GM12872 (cell line): ENCODE data around the gene SERINC5.

Source experiments
- TF ChIP-seq, protein P1 (sequence below): IDR thresholded peaks from 3 replicates; pipeline ENCODE4 v1.5.1; 2011; ENCODE audit warnings: low read depth, mild to moderate bottlenecking, low read length, moderate library complexity; ENCODE audit not compliant: insufficient read depth

SERINC5 gene

DNA sequence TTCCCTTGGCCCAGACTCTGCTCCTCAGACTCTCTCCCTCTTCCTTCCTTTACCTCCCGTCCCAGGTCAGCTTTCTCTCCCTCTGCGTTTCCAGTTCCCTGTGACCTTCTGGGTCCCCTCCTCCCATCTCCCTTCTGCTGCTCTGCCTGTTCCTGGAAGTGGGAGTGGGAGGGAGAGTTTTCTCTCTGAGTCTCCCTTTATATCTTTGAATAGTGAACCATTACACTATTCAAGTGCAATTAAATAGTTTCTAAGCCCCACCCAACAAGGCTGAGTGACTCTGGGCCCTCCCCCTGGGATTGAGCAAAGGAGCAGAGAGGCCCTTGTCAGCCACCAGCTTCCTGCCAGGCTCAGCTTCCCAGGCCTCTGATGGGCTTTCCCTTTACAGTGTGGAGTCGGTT is 185.9 kb downstream of the SERINC5 start:
- TF ChIP-seq, protein P1, sequence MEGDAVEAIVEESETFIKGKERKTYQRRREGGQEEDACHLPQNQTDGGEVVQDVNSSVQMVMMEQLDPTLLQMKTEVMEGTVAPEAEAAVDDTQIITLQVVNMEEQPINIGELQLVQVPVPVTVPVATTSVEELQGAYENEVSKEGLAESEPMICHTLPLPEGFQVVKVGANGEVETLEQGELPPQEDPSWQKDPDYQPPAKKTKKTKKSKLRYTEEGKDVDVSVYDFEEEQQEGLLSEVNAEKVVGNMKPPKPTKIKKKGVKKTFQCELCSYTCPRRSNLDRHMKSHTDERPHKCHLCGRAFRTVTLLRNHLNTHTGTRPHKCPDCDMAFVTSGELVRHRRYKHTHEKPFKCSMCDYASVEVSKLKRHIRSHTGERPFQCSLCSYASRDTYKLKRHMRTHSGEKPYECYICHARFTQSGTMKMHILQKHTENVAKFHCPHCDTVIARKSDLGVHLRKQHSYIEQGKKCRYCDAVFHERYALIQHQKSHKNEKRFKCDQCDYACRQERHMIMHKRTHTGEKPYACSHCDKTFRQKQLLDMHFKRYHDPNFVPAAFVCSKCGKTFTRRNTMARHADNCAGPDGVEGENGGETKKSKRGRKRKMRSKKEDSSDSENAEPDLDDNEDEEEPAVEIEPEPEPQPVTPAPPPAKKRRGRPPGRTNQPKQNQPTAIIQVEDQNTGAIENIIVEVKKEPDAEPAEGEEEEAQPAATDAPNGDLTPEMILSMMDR = no peak

DNA sequence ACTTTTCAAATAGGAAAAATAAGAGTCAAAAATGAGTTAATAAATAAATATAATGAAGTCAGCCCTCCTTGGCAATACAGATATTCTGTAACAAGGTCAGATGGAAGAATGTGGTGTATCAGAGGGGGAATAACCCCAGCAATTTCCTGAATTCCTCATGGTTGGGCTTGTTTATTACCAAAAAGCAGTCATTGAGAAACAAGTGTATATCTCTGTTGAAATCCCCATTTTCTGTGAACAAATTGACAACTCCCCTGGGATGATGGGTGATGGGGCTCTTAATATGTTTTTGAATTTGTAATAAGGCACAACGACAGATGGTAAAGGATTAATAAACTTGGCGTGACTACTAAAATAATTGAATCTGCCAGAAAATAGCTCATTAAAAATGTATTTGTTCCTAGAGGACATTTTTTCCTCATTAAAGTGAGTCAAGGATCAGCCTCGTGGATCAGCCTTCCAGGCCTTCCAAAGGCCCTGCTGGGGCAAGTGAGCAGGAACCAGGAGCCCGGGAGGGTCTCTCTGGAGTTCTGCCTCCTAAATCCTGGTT is 186.5 kb downstream of the SERINC5 start:
- TF ChIP-seq, protein P1 = no peak

DNA sequence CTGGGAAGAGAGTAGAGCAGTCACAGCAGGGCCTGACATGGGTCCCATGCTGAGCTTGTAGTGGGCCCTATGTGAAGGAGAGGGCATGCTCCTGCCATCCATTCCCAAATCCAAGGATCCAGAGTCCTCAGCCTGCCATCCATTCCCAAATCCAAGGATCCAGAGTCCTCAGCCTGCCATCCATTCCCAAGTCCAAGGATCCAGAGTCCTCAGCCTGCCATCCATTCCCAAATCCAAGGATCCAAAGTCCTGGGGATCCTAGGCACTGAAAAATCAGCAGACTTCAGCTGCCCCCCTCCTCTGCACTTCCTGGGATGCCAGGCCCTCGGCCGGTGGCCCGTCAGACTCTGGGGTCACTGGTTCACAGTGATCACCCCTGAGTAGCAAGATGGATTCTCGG is 187.1 kb downstream of the SERINC5 start:
- TF ChIP-seq, protein P1 = no peak

DNA sequence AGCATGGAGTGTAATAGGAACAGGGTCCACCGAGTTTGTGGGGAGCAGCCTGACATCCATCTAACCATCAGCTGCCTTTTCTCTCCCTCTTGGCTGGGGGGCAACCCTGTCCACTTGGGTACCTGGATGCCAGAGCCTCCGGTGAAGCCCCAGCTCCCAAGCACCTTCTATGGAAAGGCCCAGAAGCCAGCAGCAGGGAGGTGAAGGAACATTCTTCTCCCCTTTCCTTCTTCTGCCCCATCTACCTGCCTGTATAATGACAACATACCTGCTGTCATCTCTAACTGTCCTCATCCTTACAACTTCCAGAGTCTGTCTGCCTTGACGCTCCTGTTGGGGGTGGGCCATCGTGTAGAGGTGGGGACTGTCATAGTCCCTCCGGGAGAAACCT is 187.6 kb downstream of the SERINC5 start:
- TF ChIP-seq, protein P1 = no peak

DNA sequence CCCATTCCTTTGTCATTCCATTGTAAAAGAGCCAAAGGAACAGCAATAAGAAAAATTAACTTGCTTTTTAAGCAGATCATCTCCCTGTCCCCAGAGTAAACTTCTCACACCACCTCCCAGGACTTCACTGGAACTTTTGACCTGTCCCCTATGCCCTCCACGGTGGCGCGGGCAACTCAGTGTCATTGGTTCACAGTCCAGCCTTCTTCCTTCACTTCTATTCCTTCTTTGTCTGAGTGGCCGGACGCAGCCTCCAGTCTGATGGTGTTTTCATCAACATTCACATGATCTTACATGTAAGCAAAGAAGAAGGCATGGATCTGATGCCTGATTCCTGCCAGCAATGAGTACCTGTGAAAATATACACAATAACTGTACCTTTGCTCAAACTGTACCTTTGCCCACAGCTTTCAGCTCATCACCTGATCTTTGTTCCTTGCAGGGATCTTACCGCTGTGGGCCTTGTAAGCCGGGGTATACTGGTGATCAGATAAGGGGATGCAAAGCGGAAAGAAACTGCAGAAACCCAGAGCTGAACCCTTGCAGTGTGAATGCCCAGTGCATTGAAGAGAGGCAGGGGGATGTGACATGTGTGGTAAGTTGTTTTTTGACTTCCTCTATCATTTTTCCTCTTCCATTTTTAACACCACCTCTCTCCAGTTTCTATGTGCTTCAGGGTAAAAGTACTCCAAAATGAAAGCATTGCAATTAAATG is 188.2 kb downstream of the SERINC5 start:
- TF ChIP-seq, protein P1 = no peak

DNA sequence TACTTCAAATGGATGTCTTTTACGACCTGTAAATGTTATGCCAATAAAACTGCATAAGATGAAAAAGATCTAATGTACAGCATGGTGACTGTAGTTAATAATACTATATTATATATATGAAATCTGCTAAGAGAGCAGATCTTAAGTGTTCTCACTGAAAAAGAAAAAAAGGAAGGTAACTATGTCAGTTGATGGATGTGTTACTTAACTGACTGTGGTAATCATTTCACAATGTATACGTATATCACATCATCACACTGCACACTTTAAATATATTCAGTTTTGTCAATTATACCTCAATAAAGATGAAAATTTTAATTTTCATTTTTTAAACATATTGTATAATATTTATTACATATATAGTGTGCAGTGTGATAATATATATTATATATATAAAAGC is 188.8 kb downstream of the SERINC5 start:
- TF ChIP-seq, protein P1 = no peak

DNA sequence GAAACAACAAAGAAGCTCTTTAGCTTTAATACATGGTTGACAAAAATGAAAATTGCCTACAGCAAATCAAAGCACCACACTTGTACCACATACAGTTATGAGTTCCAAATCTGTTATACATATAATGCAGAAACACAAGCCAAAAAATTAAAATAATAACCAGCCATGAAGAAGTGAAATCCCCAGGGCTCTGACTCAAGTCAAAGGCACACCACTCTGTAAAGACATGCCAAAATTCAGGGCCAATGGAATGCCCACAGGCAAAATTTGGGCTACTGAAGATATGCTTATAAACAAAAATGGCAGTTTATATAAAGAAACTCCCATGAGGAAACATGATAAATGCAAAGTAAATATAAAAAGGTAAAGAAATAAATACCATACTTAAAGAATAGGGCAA is 191.7 kb downstream of the SERINC5 start:
- TF ChIP-seq, protein P1 = no peak
